D341Med (cell line): ENCODE measurements around the gene CD33.
A peak's percentile ranks its signal among the peaks of the same experiment; 100 is the strongest.

Source experiments
- DNase-seq: peaks from one replicate; pipeline ENCODE4 v3.0.0; 2012; ENCODE audit warnings: low spot score

CD33 gene

DNA sequence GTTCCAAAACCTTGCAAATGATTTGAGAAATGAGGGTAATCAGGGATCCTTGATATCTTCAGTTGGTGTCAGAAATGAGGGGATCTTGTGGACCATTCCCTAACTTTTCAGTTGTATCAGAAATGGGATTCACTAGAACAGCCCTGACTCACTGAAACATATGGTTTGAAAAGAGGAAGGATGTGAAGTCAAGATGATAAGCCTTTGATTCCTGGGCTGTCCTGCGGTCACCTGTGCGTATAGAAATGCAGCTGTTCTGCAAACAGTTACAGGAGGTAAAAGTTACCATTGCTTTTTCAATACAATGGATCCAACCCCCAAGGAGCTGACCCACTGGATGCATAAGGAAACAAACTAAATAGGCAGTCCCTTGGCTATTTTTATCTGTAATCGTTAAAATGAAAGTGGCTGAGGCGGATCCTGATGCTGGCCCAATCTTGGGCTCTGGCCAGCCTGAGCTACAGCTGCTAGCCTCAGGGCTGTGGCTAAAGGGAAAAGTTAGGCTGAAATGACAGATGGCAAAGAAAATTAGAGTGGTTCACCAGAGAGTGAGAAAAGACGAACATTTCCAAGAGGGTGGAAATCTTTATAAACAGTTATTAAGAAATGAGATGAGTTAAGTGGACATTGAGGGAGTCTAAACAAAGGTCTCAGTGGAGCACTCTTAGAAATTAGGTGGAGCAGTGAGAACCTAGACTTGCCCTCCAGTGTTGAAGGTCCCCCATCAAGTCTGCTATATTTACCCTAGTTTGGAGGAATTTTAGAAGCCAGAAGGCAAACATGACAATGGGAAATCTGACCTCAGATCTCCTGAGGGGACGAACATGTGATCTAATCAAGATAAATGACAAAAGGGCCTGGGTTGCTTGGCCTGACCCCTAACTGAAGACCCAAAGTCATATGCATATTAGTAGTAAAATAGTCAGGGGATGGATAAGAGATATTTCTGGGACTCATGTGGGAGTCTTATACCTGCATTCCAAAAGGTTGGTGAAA is 33.6 kb downstream of the CD33 start:
- DNase-seq: no peak

DNA sequence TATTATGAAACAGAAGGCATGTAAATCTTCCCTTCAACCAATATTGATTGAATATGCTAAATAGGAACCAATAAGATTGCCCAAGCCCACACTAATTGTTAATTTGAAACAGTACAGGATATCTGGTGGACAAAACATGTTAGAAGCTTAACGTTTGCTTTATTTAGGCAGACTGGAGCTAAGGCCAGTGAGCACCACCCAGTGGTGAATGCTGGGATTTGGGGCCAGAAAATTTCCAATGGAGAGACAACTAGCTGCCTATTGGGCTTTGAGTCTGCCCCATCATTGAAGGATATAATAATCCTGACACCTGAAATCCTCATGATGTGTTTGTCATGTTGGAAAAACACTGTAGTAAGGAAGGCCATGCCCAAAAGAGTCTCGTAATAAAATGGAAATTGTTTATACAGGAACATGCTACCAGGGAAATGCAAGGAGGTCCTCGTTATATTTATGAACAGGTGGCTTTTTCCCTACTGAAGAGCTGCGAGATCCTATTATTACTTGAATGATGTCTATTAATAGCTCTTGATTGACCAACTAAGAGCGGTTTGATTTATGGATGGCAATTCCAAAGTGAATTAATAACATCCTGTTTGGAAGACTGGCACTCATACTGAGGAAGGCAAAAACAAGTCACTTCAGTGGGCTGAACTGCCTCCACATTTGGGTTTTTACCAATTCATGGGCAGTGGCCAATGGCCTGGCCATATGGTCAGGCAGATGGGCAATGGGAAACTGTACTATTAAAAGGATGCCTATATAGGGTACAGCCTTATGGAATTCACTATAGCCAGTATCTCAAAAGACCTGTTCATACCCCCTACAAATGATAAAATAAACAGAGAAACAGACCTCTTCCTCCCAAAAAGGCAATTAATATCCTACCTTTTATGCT is 34.7 kb downstream of the CD33 start:
- DNase-seq: peak; percentile 67

DNA sequence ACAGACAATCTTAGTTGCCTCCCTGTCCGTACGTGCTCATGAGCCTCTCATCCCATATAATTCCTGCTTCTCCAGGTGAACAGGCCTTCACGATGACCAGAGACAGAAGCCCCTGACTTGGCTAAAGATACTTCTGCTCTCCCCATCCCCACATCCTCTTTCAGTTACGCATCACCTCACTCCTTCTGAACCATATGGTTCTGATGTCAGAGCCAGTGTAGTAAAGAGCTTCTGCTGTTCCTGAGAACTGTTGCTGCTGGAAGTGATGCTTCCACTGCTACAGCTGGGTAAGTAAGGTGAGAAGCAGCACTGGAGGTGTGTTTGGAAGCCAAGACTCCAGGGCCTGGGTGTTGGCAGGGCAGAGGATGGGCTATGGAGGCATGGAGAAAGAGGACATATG is 38.9 kb downstream of the CD33 start:
- DNase-seq: no peak

DNA sequence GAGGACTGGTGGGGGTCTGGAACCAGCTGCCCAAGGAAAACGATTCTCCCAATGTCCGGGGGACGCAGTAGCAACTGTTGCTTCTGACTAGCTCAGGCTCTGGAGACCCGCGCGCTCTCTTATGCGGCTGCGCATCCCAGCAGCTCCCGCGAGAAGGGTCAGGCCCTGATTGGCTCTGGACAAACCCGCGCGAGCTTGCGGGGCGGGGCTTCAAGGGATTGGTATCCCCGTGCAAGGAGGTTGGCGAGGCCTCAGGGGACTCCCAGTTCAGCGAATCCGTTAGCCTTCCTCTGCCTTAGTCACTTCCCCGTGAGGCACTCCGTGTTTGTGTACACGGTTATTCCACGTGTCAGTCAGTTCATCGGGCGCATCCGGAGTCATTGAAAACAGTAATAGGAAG is 46.2 kb downstream of the CD33 start:
- DNase-seq: peak; percentile 33

DNA sequence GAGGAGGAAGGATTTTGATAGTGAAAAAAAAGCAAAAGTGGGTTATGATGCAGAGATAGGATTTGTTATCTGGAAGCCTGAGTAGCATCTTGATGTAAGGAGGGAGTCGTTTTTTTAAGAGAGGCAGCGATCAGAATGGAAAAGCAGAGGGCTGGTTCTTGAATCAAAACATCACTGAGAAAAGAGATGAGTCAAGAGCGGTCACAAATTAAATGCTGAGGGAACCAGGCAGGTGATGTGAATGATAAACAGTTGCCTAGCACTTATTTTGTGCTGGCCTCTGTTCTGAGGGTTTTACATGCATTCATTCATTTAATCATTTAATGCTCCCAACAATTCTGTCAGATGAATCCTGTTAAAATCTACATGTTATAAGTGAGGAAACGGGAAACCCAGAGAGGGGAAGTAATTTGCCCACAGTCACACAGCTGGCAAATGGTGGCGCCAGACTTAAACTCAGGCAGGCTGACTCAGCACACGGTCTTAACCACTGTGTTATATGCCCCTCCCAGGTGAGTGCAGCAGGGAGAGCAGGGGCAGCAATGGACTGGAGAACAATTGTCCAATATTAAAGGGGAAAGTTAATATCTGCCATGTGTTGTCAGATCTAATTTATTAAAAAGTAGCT is 47.4 kb downstream of the CD33 start:
- no peak for DNase-seq

DNA sequence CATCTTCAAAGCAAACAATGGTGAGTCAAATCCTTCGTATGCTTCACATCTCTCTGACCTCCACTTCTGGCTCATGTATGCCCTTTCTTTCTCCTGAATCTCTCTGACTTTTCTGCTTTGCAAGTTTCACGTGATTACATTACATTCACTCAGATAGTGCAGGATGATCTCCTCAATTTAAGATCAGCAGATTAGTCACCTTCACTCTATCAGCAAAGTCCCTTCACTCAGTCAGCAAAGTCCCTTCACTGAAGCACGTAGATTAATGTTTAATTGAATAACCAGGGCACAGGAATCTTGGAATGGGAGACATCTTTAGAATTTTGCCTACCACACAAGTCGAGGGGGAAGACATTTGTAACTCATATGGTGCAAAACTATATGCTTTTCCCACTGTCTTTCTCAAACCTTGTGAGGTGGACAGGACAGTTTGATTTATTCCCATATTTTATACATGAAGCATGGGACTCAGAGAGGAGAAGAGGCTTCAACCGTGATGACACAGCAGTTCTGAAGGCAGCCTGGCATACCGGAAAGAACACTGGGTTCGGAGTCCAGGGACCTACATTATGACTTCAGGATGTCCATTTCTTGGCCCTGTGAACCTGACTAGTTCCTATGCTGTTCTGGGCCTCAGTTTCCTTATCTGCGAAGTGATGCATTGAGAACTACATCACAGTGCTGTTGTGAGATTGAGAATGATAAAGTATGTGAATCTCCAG is 49.3 kb downstream of the CD33 start:
- no peak for DNase-seq

DNA sequence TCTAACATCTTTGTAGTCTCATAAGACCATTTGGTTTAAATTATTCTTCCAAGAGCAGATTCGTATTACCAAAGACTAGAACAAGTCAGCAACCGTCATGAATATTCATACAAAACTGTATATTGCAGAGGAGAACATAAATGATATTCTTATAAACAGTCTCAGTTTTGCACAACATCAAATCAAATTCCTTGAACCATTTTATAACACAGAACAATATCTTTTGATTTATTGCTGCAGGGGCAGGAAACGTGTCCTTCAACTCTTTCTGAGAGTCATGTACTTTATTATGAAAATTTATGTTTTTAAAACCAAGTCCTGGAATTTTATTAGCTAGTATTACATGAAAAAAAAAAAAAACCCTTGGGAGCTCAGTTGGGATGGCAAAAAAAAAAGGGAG is 52.2 kb downstream of the CD33 start:
- no peak for DNase-seq

DNA sequence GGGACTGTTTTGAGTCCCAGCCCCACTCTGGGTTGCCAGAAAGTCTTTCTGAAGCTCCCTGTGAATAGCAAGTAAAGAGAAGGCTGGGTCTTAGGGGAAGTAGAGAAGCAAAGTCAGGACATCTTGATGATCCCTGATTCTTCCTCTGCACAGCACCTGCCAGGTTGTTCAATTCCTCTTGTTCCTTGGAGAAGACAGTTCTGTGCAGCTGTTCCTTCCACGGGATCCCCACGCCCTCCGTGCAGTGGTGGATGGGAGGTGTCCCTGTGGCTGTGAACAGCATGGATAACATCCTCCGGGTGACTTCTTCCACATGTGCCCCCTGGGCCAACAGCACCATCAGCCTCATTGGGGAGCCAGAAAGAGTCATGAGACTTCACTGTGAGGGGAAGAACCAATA is 57.5 kb downstream of the CD33 start:
- DNase-seq: no peak

DNA sequence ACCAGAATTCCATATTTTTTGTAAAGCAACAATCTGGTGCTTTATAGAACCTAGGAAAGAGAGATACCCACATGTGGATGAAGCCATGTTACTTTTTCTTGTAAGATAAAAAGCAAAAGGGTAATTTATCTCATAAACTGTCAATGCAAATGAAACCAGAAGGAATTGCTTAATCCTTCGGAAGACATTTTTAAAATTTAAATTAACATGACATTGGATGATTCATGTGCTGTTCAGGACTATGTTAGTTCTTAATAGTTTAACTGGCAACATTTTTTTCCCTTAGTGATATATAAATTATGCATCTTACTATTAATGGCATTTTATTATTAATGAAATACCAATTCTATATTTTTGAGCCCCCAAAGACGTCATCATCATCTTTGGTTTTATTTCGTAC is 60.8 kb downstream of the CD33 start:
- no peak for DNase-seq
